Endodermal cell (in vitro differentiated cells): ENCODE data around the gene MEOX2. TPM values are rescaled to one million over a fixed set of nuclear protein-coding genes. Genes with fewer than 3 reads are reported as not detected.

ENCODE experiments used
- DNase-seq: peaks from one replicate; pipeline ENCODE4 v3.0.0-alpha.2; 2017
- H3K27ac ChIP-seq: 2 replicates; pipeline ENCODE4 v1.5.1; 2013; ENCODE audit warnings: mild to moderate bottlenecking, low read depth, low read length, moderate library complexity
- H3K27me3 ChIP-seq: 2 replicates; pipeline ENCODE4 v1.6.1; 2013; ENCODE audit warnings: mild to moderate bottlenecking, low read length, moderate library complexity; ENCODE audit not compliant: insufficient read depth, control insufficient read depth, poor library complexity, severe bottlenecking
- H3K36me3 ChIP-seq: 2 replicates; pipeline ENCODE4 v1.7.0; 2013; ENCODE audit warnings: mild to moderate bottlenecking, low read length, moderate library complexity; ENCODE audit not compliant: control insufficient read depth, insufficient read depth
- H3K4me1 ChIP-seq: one replicate; pipeline ENCODE4 v1.7.0; 2013; ENCODE audit warnings: low read length; ENCODE audit not compliant: control insufficient read depth, insufficient read depth
- H3K4me3 ChIP-seq: 2 replicates; pipeline ENCODE4 v1.5.1; 2013; ENCODE audit warnings: mild to moderate bottlenecking, low read length, moderate library complexity
- H3K9ac ChIP-seq: 2 replicates; pipeline ENCODE4 v1.6.1; 2013; ENCODE audit warnings: mild to moderate bottlenecking, low read length, moderate library complexity; ENCODE audit not compliant: poor library complexity, severe bottlenecking; ENCODE audit errors: extremely low read depth
- H3K9me3 ChIP-seq: 2 replicates; pipeline ENCODE4 v1.6.1; 2013; ENCODE audit warnings: mild to moderate bottlenecking, low read length, moderate library complexity; ENCODE audit not compliant: control insufficient read depth
- H3K27ac Mint-ChIP-seq: 2 replicates; pipeline ENCODE4 v1.8.0; 2020; ENCODE audit warnings: mixed read lengths
- H3K27me3 Mint-ChIP-seq: 2 replicates; pipeline ENCODE4 v1.8.0; 2021; ENCODE audit warnings: mild to moderate bottlenecking, mixed read lengths; ENCODE audit not compliant: insufficient read depth
- H3K36me3 Mint-ChIP-seq: 2 replicates; pipeline ENCODE4 v1.8.0; 2020; ENCODE audit warnings: low read depth, mixed read lengths
- H3K4me1 Mint-ChIP-seq: 2 replicates; pipeline ENCODE4 v1.8.0; 2020; ENCODE audit warnings: mixed read lengths
- H3K4me3 Mint-ChIP-seq: 2 replicates; pipeline ENCODE4 v1.8.0; 2020; ENCODE audit warnings: mild to moderate bottlenecking, moderate library complexity, mixed read lengths
- H3K9me3 Mint-ChIP-seq: 2 replicates; pipeline ENCODE4 v1.8.0; 2020; ENCODE audit warnings: mild to moderate bottlenecking, mixed read lengths
- CTCF ChIP-seq: fragments of 200-600 bp; sonication (generic); conservative IDR thresholded peaks from 2 replicates; pipeline ENCODE4 v1.5.0; 2021; ENCODE audit warnings: antibody characterized with exemption, mild to moderate bottlenecking
- WGBS, 2 experiments: methylation state at CpG; one replicate each; pipeline versions ENCODE4 v1.1.5 to v1.1.7; 2013; ENCODE audit warnings: missing lambda C conversion rate in 2 of 2, mixed read lengths in 1 of 2; ENCODE audit not compliant: insufficient coverage in 1 of 2, insufficient read length in 1 of 2; 5-methylcytosine and 5-hydroxymethylcytosine counted together
- total RNA-seq, 2 donors: library from RNA; stranded (reverse); fragmentation: NEBNext Ultra II Directional in 1 of 2; extraction: Animal tissue kit (Norgen Biotek cat#: 25700) in 1 of 2; gene quantifications; 2 replicates in 1 of 2; 3 replicates in 1 of 2; pipeline ENCODE4 v1.2.1, GENCODE V29; 2021

The MEOX2 gene
- total RNA-seq, 2 donors from 2014 or later, result not detected

- no peak for DNase-seq
- TF ChIP-seq CTCF, result no peak
- 75 to 79% methylated on average over 1 of the region's 1 CpG for whole genome bisulfite sequencing, 2 experiments
- Histone ChIP-seq H3K27ac (no peak overlapping the region), H3K27me3 (no peaks in the 10 kb centered on the region), H3K36me3 (no peaks in the 10 kb centered on the region), H3K4me1 (no peaks in the 10 kb centered on the region), H3K9me3 (no peaks in the 10 kb centered on the region), H3K4me3 (no peak overlapping the region), H3K9ac (no peak overlapping the region)
- no peaks in the 10 kb centered on the region for H3K9me3 Mint-ChIP-seq
- no peak overlapping the region for H3K4me3 Mint-ChIP-seq
- no peaks in the 10 kb centered on the region for H3K27me3 Mint-ChIP-seq
- no peaks in the 10 kb centered on the region for H3K36me3 Mint-ChIP-seq
- no peaks in the 10 kb centered on the region for H3K4me1 Mint-ChIP-seq
- no peak overlapping the region for H3K27ac Mint-ChIP-seq
Observed at GRCh38 chr7:15625466-15625865, 61.0 kb downstream of the MEOX2 start.

GRCh38 chr7:15621468-15621867, 65.0 kb downstream of the MEOX2 start:
- Mint-ChIP-seq H3K9me3 (no peaks in the 10 kb centered on the region), H3K27me3 (no peaks in the 10 kb centered on the region), H3K4me1 (no peaks in the 10 kb centered on the region), H3K4me3 (no peak overlapping the region), H3K36me3 (no peaks in the 10 kb centered on the region), H3K27ac (no peak overlapping the region)
- Histone ChIP-seq H3K36me3 (no peaks in the 10 kb centered on the region), H3K27me3 (no peaks in the 10 kb centered on the region), H3K9me3 (no peaks in the 10 kb centered on the region), H3K9ac (no peak overlapping the region), H3K4me1 (no peaks in the 10 kb centered on the region), H3K27ac (no peak overlapping the region), H3K4me3 (no peak overlapping the region)
- DNase-seq, result no peak
- TF ChIP-seq CTCF, result no peak
- WGBS, 2 experiments, result 91% methylated on average over 1 of the region's 2 CpGs; no CpG with 5 or more reads in 1 of the 2 experiments

- Mint-ChIP-seq H3K4me3 (no peak overlapping the region), H3K27ac (no peak overlapping the region), H3K4me1 (no peaks in the 10 kb centered on the region), H3K27me3 (no peaks in the 10 kb centered on the region), H3K9me3 (no peaks in the 10 kb centered on the region), H3K36me3 (no peaks in the 10 kb centered on the region)
- H3K9ac ChIP-seq, result no peak overlapping the region
- no peaks in the 10 kb centered on the region for H3K36me3 ChIP-seq
- no peak for TF ChIP-seq CTCF
- DNase-seq, result no peak
- no peaks in the 10 kb centered on the region for H3K9me3 ChIP-seq
- no peaks in the 10 kb centered on the region for H3K27me3 ChIP-seq
- no peak overlapping the region for H3K27ac ChIP-seq
- no peak overlapping the region for H3K4me3 ChIP-seq
- 60 to 89% methylated on average over 1 to 5 of the region's 6 CpGs for WGBS, 2 experiments
- no peaks in the 10 kb centered on the region for H3K4me1 ChIP-seq
Observed at GRCh38 chr7:15620491-15621185, 65.8 kb downstream of the MEOX2 start.
